Iris pigment epithelial cell (primary cell): ENCODE measurements around the gene CCDC59.

Experiments
- DNase-seq: peaks from one replicate; pipeline ENCODE4 v3.0.0-alpha.2; 2011; ENCODE audit warnings: low read depth

Gene CCDC59

GRCh38 chr12:82314406-82314892, 43.7 kb downstream of the CCDC59 start:
- DNase-seq = no peak
